IMR-90 (cell line): ENCODE measurements around the gene HEATR5A. TPM values are rescaled to one million over a fixed set of nuclear protein-coding genes. Genes with fewer than 3 reads are reported as not detected.

Experiments used
- ATAC-seq: fragments of 200-7000 bp; cut with Tn5 transposase; 2 replicates; pipeline ENCODE4 v1.9.1; 2020; ENCODE audit warnings: low read depth, mild to moderate bottlenecking, moderate library complexity
- BruUV-seq: library from RNA; stranded (reverse); fragments of 400-500 nt; replicated peaks from 2 replicates; lab custom pipeline; 2021; lab: Mats Ljungman, UMichigan
- CTCF ChIA-PET: fragments of 300-600 bp; formaldehyde crosslinking; extraction: SDS; loops from one replicate; lab custom pipeline; 2021; ENCODE audit warnings: antibody characterized with exemption; lab: Yijun Ruan, JAX
- POLR2A ChIA-PET: fragments of 300-600 bp; sonication (Branson Sonifier 250); formaldehyde crosslinking; loops from one replicate; lab custom pipeline; 2022; ENCODE audit warnings: antibody characterized with exemption; ENCODE audit not compliant: unreplicated experiment; lab: Charles Lee
- DNase-seq: peaks from one replicate; pipeline ENCODE4 v3.0.0; 2013
- H2AFZ ChIP-seq: replicated peaks from 2 replicates; pipeline ENCODE3; 2013; ENCODE audit warnings: low read length, mild to moderate bottlenecking; ENCODE audit not compliant: poor library complexity
- H2AK5ac ChIP-seq: 2 replicates; pipeline ENCODE4 v1.6.1; 2013; ENCODE audit warnings: low read depth, low read length, inconsistent platforms
- H2AK9ac ChIP-seq: replicated peaks from 2 replicates; pipeline ENCODE3; 2013; ENCODE audit warnings: mild to moderate bottlenecking, low read depth, low read length, moderate library complexity; ENCODE audit not compliant: poor library complexity
- H2BK120ac ChIP-seq: 2 replicates; pipeline ENCODE4 v1.6.1; 2013; ENCODE audit warnings: low read depth, low read length, inconsistent platforms
- H2BK15ac ChIP-seq: 3 replicates; pipeline ENCODE4 v1.6.1; 2013; ENCODE audit warnings: low read depth, low read length, inconsistent platforms
- H2BK20ac ChIP-seq: 2 replicates; pipeline ENCODE4 v1.6.1; 2013; ENCODE audit warnings: low read depth, mild to moderate bottlenecking, inconsistent platforms, low read length, moderate library complexity
- H2BK5ac ChIP-seq: 2 replicates; pipeline ENCODE4 v1.6.1; 2013; ENCODE audit warnings: mild to moderate bottlenecking, low read depth, low read length, inconsistent platforms; ENCODE audit not compliant: poor library complexity, severe bottlenecking
- H3K14ac ChIP-seq: replicated peaks from 2 replicates; pipeline ENCODE4 v1.6.1; 2013; ENCODE audit warnings: low read depth, low read length, inconsistent platforms
- H3K18ac ChIP-seq: 2 replicates; pipeline ENCODE4 v1.6.1; 2013; ENCODE audit warnings: low read depth, low read length, control low read depth
- H3K23ac ChIP-seq: 2 replicates; pipeline ENCODE4 v1.6.1; 2013; ENCODE audit warnings: low read depth, low read length, inconsistent platforms
- H3K27ac ChIP-seq: 2 replicates; pipeline ENCODE4 v1.5.1; 2013; ENCODE audit warnings: mild to moderate bottlenecking, control low read depth, low read length; ENCODE audit not compliant: insufficient read depth
- H3K27me3 ChIP-seq: 2 replicates; pipeline ENCODE4 v1.6.1; 2013; ENCODE audit warnings: low read length; ENCODE audit not compliant: control insufficient read depth, insufficient read depth
- H3K36me3 ChIP-seq: 2 replicates; pipeline ENCODE4 v1.6.1; 2013; ENCODE audit warnings: low read length, mixed read lengths; ENCODE audit not compliant: control insufficient read depth, insufficient read depth
- H3K4ac ChIP-seq: 2 replicates; pipeline ENCODE4 v1.6.1; 2013; ENCODE audit warnings: low read depth, low read length, inconsistent platforms
- H3K4me1 ChIP-seq: 2 replicates; pipeline ENCODE4 v1.6.1; 2013; ENCODE audit warnings: low read length, mixed read lengths; ENCODE audit not compliant: control insufficient read depth, insufficient read depth
- H3K4me2 ChIP-seq: 2 replicates; pipeline ENCODE4 v1.6.1; 2013; ENCODE audit warnings: low read depth, mild to moderate bottlenecking, control low read depth, low read length, moderate library complexity
- H3K4me3 ChIP-seq: 2 replicates; pipeline ENCODE4 v1.5.1; 2013; ENCODE audit warnings: low read depth, mild to moderate bottlenecking, control low read depth, low read length, moderate library complexity; ENCODE audit not compliant: insufficient read depth
- H3K56ac ChIP-seq: 2 replicates; pipeline ENCODE4 v1.6.1; 2013; ENCODE audit warnings: low read length, inconsistent platforms; ENCODE audit not compliant: insufficient read depth; ENCODE audit errors: extremely low read depth
- H3K79me1 ChIP-seq, 2 experiments: 2 replicates each; pipeline ENCODE4 v1.6.1; 2013; ENCODE audit warnings: low read length in 2 of 2, inconsistent platforms in 1 of 2, low read depth in 1 of 2
- H3K9ac ChIP-seq: 2 replicates; pipeline ENCODE4 v1.6.1; 2013; ENCODE audit warnings: low read depth, low read length, control low read depth
- H3K9me1 ChIP-seq: 2 replicates; pipeline ENCODE4 v1.6.1; 2013; ENCODE audit warnings: low read length, inconsistent platforms; ENCODE audit not compliant: insufficient read depth
- H3K9me3 ChIP-seq: 2 replicates; pipeline ENCODE4 v1.6.1; 2013; ENCODE audit warnings: low read length; ENCODE audit not compliant: control insufficient read depth, insufficient read depth
- H4K20me1 ChIP-seq: 2 replicates; pipeline ENCODE4 v1.6.1; 2013; ENCODE audit warnings: low read length, inconsistent platforms; ENCODE audit not compliant: insufficient read depth
- H4K5ac ChIP-seq: 2 replicates; pipeline ENCODE4 v1.6.1; 2013; ENCODE audit warnings: mild to moderate bottlenecking, low read depth, low read length, control low read depth
- H4K8ac ChIP-seq, 2 experiments: 2 replicates each; pipeline ENCODE4 v1.6.1; 2013; ENCODE audit warnings: low read depth in 2 of 2, low read length in 2 of 2, control low read depth in 1 of 2, inconsistent platforms in 1 of 2
- H4K91ac ChIP-seq: 2 replicates; pipeline ENCODE4 v1.6.1; 2013; ENCODE audit warnings: low read depth, low read length, inconsistent platforms; ENCODE audit not compliant: insufficient read depth
- BHLHE40 ChIP-seq: fragments of 150-350 bp; IDR thresholded peaks from 2 replicates; pipeline ENCODE4 v1.6.1; 2016; ENCODE audit warnings: mild to moderate bottlenecking, low read depth, low read length
- CEBPB ChIP-seq: IDR thresholded peaks from 2 replicates; pipeline ENCODE4 v1.6.1; 2012; ENCODE audit warnings: low read depth, low read length, improper control_type of control experiment
- CHD1 ChIP-seq: IDR thresholded peaks from 2 replicates; pipeline ENCODE4 v1.6.1; 2012; ENCODE audit warnings: low read depth, low read length, improper control_type of control experiment
- ELK1 ChIP-seq: fragments of 150-350 bp; IDR thresholded peaks from 2 replicates; pipeline ENCODE4 v1.6.1; 2016; ENCODE audit warnings: low read depth, mild to moderate bottlenecking, low read length, moderate library complexity, borderline replicate concordance
- FOS ChIP-seq: fragments of 150-350 bp; IDR thresholded peaks from 2 replicates; pipeline ENCODE4 v1.6.1; 2016; ENCODE audit warnings: low read depth, low read length
- MAFK ChIP-seq: IDR thresholded peaks from 2 replicates; pipeline ENCODE4 v1.6.1; 2012; ENCODE audit warnings: low read depth, low read length, improper control_type of control experiment
- MAZ ChIP-seq: IDR thresholded peaks from 2 replicates; pipeline ENCODE4 v1.6.1; 2012; ENCODE audit warnings: low read depth, mild to moderate bottlenecking, low read length, improper control_type of control experiment, moderate library complexity, borderline replicate concordance
- MXI1 ChIP-seq: IDR thresholded peaks from 2 replicates; pipeline ENCODE4 v1.6.1; 2012; ENCODE audit warnings: low read depth, mild to moderate bottlenecking, low read length, moderate library complexity, borderline replicate concordance
- POLR2A ChIP-seq: IDR thresholded peaks from 2 replicates; pipeline ENCODE4 v1.6.1; 2012; ENCODE audit warnings: mild to moderate bottlenecking, low read depth, low read length
- RCOR1 ChIP-seq: IDR thresholded peaks from 2 replicates; pipeline ENCODE4 v1.6.1; 2012; ENCODE audit warnings: mild to moderate bottlenecking, low read length, improper control_type of control experiment; ENCODE audit not compliant: insufficient replicate concordance
- RFX5 ChIP-seq: IDR thresholded peaks from 2 replicates; pipeline ENCODE4 v1.8.0; 2012; ENCODE audit warnings: low read depth, mild to moderate bottlenecking, low read length, moderate library complexity
- SMC3 ChIP-seq: fragments of 150-350 bp; IDR thresholded peaks from 2 replicates; pipeline ENCODE4 v1.6.1; 2016; ENCODE audit warnings: low read depth, mild to moderate bottlenecking, antibody characterized with exemption, low read length, moderate library complexity
- WGBS, 2 experiments: methylation state at CpG; one replicate each; pipeline versions ENCODE4 v1.1.5 to v1.1.7; 2013; ENCODE audit warnings: missing lambda C conversion rate in 2 of 2; ENCODE audit not compliant: insufficient read length in 1 of 2; ENCODE audit errors: extremely low coverage in 2 of 2; 5-methylcytosine and 5-hydroxymethylcytosine counted together
- dilution Hi-C: fragments of 300-500 bp; cut with HindIII; formaldehyde crosslinking; loops from one replicate; pipeline ENCODE4 v1.14.3; 2018; ENCODE audit warnings: low sequenced_read_pairs; ENCODE audit not compliant: unreplicated experiment
- in situ Hi-C: fragments of 300-500 bp; cut with MboI; formaldehyde crosslinking; loops from 3 replicates; pipeline ENCODE4 v1.14.3; 2019; ENCODE audit warnings: low sequenced_read_pairs, inconsistent platforms, mixed read lengths
- intact Hi-C: fragments of 100-400 bp; cut with micrococcal nuclease; formaldehyde crosslinking; loops from 2 replicates; pipeline ENCODE4 v1.10.0; 2022
- polyA plus RNA-seq, 3 experiments: library from polyadenylated mRNA; depleted of rRNA; stranded (reverse); fragments of >200 nt; gene quantifications; 2 replicates each; pipeline ENCODE4 v1.2.3, GENCODE V29; 2012; ENCODE audit warnings: low replicate concordance in 1 of 3
- total RNA-seq: library from RNA; depleted of rRNA; stranded (reverse); fragments of >200 nt; gene quantifications from 2 replicates; pipeline ENCODE4 v1.2.3, GENCODE V29; 2012
- TF ChIP-seq, protein P1 (sequence below): fragments of 150-350 bp; IDR thresholded peaks from 2 replicates; pipeline ENCODE4 v1.6.1; 2017; ENCODE audit warnings: mild to moderate bottlenecking, antibody characterized with exemption, low read length, low read depth
- TF ChIP-seq, protein P2 (sequence below): conservative IDR thresholded peaks from 2 replicates; pipeline ENCODE4 v1.5.1; 2012; ENCODE audit warnings: mild to moderate bottlenecking, low read depth, low read length, improper control_type of control experiment

The HEATR5A gene
- total and polyA plus RNA-seq, 2 of the 4 experiments (the other 2 are of a cell fraction), result 14.0 to 48.9 TPM

DNA sequence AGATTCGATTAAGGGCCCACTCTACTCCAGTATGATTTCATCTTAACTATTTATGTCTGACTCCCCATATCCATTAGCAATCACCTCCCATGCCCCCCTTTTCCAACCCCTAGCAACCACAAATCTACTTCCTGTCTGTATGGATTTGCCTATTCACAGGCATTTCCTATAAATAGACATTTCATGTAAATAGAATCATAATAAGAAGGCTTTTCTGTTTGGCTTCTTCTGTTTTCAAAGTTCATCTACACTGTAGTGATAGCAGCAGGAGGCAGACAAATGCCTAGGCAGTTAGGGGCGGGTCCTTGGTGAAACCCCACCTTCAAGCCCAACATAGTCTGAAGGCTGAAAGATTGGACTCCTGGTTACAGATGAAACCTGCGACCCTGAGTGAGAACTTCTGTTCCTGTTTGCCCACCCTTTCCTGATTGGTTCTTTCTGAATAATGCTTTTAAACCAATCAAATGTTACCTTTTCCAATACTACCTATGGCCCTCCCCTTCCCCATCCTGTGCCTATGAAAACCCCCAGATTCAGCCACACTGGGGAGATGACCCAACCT lies 150.6 kb downstream of the HEATR5A start:
- Histone ChIP-seq H3K9me1 (peaks cover 5% of the 10 kb centered on the region; the same call in 1 of the 2 replicates), H3K27ac (no peak overlapping the region), H4K91ac (no peak overlapping the region), H2AK9ac (no peak overlapping the region), H4K5ac (no peak overlapping the region), H3K36me3 (no peaks in the 10 kb centered on the region), H4K8ac (peak overlapping the region; percentile 6 to 61; a peak in 2 of 4 replicates), H3K18ac (peak overlapping the region; percentile 78; the same call in 1 of the 2 replicates), H3K9me3 (no peaks in the 10 kb centered on the region), H2AFZ (no peak overlapping the region), H3K9ac (no peak overlapping the region), H2BK20ac (peak overlapping the region; percentile 89; the same call in 1 of the 2 replicates), H3K4me2 (no peak overlapping the region), H3K23ac (no peak overlapping the region), H3K4me1 (peaks cover 5% of the 10 kb centered on the region; the same call in 1 of the 2 replicates), H4K20me1 (no peaks in the 10 kb centered on the region), H2BK5ac (peak overlapping the region; percentile 59), H2AK5ac (peak overlapping the region; percentile 86), H3K14ac (0 out of 2 replicates have a peak overlapping the region, but pooled peaks have one; percentile 3), H3K4me3 (no peak overlapping the region), H3K27me3 (no peaks in the 10 kb centered on the region), H2BK120ac (peak overlapping the region; percentile 85; the same call in 1 of the 2 replicates), H3K4ac (peak overlapping the region; percentile 9; the same call in 1 of the 2 replicates), H3K79me1 (no peaks in the 10 kb centered on the region), H2BK15ac (peak overlapping the region; percentile 90; the same call in 2 of the 3 replicates), H3K56ac (peak overlapping the region; percentile 19; the same call in 1 of the 2 replicates)
- peak; percentile 57 for DNase-seq
- TF ChIP-seq RFX5 (no peak), CHD1 (no peak), FOS (no peak), CEBPB (no peak), MAZ (no peak), MAFK (no peak), RCOR1 (no peak), SMC3 (no peak), BHLHE40 (no peak), POLR2A (no peak), ELK1 (no peak), MXI1 (no peak)
- TF ChIP-seq, protein P1, sequence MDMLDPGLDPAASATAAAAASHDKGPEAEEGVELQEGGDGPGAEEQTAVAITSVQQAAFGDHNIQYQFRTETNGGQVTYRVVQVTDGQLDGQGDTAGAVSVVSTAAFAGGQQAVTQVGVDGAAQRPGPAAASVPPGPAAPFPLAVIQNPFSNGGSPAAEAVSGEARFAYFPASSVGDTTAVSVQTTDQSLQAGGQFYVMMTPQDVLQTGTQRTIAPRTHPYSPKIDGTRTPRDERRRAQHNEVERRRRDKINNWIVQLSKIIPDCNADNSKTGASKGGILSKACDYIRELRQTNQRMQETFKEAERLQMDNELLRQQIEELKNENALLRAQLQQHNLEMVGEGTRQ, result no peak
- TF ChIP-seq, protein P2, sequence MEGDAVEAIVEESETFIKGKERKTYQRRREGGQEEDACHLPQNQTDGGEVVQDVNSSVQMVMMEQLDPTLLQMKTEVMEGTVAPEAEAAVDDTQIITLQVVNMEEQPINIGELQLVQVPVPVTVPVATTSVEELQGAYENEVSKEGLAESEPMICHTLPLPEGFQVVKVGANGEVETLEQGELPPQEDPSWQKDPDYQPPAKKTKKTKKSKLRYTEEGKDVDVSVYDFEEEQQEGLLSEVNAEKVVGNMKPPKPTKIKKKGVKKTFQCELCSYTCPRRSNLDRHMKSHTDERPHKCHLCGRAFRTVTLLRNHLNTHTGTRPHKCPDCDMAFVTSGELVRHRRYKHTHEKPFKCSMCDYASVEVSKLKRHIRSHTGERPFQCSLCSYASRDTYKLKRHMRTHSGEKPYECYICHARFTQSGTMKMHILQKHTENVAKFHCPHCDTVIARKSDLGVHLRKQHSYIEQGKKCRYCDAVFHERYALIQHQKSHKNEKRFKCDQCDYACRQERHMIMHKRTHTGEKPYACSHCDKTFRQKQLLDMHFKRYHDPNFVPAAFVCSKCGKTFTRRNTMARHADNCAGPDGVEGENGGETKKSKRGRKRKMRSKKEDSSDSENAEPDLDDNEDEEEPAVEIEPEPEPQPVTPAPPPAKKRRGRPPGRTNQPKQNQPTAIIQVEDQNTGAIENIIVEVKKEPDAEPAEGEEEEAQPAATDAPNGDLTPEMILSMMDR, result no peak
- WGBS, 2 experiments, result 50% methylated on average over 1 of the region's 3 CpGs; no CpG with 5 or more reads in 1 of the 2 experiments
- in situ Hi-C loops (no loop called here), intact Hi-C loops (no loop called here), dilution Hi-C loops (no loop called here)
- ChIA-PET CTCF (no interaction called here), POLR2A (no interaction called here)
- BruUV-seq, result no TSS peak
- peak; percentile 45 for ATAC-seq
